T-helper 2 cell treated with Interferon-gamma antibody and Interleukin-4, amounts not matched to agents 100 ng/mL and 5 ng/mL, for 36 hours (primary cell): ENCODE measurements around the gene RXRB. TPM values are rescaled to one million over a fixed set of nuclear protein-coding genes. Genes with fewer than 3 reads are reported as not detected.

Source experiments
- intact Hi-C: fragments of 100-400 bp; cut with micrococcal nuclease; formaldehyde crosslinking; loops from one replicate; pipeline ENCODE4 v1.15.1; 2023
- total RNA-seq: library from RNA; stranded (reverse); gene quantifications from 2 replicates; pipeline ENCODE4 v1.2.3, GENCODE V29; 2022

RXRB gene
- total RNA-seq, 1 donor from 2014 or later = 41.9 TPM

- intact Hi-C loops = no loop called here
Observed at GRCh38 chr6:33177552-33178446, 22.7 kb downstream of the RXRB start.

DNA sequence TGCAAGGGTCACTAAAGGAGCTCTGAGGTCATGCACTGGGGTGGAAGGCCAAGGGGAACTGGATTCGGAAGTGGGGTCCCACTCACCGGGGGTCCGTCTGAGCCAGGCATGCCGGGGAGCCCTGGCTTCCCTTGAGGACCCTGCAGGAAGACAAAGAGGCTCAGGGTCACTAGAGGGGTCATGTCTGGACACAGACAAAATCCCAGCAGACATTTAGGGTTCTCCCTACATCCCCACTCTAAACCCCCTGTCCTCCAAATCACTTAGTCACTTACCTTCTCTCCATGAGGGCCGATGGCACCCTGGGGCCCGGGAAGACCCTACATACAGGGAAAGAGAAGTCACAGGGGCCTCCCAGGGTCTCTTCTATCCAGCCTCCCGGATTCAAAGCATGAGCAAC is 23.6 kb downstream of the RXRB start:
- intact Hi-C loops = no loop called here

DNA sequence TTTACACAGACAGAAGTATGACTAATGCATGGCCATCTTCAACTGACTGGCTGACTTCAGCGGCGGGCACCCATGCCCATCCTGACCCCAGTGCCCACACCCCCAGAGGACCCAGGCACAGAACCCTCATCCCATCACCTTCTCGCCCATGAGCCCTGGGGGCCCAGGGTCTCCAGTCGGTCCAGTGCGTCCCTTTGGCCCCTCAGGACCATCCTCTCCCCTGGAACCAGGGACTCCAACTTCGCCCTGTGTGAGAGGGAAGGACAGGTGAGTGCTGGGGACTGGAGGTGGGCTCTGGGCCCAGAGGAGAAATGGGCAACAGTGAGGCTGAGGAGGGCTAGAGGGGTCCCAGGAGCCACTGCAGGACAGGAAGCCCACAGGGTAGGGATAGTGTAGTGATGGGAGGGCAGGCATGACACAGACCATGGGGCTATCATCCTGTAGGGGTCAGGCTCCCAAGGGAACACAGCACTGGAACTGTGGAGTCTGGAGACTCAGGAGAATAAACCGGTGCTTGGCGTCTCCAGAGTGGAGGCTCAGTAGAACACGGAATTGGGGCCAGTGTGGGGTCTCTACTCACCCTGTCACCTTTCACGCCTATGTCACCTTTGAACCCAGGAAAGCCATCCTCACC is 24.9 kb downstream of the RXRB start:
- intact Hi-C loops = no loop called here

DNA sequence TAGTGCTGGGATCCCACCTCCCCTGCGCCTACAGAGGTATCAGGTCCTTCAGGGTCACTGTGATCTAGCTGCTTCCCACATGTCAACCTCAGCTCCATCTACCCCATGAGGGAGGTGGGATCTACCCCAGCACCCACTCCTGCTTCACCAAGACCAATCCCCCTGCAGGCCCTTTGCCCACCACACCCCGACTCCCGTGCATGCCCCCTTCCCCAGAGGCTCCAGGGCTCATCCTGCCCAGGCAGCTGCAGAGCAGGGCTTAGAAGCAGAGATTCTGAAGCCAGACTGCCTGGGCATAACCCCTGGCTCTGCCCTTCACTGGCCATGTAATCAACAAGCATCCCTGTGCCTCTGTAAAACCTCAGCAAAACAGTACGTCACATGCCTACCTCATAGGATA is 25.7 kb downstream of the RXRB start:
- intact Hi-C loops = no loop called here

GRCh38 chr6:33173535-33174180 is 26.8 kb downstream of the RXRB start:
- intact Hi-C loops = no loop called here

GRCh38 chr6:33172688-33173534 is 27.6 kb downstream of the RXRB start:
- intact Hi-C loops = no loop called here

DNA sequence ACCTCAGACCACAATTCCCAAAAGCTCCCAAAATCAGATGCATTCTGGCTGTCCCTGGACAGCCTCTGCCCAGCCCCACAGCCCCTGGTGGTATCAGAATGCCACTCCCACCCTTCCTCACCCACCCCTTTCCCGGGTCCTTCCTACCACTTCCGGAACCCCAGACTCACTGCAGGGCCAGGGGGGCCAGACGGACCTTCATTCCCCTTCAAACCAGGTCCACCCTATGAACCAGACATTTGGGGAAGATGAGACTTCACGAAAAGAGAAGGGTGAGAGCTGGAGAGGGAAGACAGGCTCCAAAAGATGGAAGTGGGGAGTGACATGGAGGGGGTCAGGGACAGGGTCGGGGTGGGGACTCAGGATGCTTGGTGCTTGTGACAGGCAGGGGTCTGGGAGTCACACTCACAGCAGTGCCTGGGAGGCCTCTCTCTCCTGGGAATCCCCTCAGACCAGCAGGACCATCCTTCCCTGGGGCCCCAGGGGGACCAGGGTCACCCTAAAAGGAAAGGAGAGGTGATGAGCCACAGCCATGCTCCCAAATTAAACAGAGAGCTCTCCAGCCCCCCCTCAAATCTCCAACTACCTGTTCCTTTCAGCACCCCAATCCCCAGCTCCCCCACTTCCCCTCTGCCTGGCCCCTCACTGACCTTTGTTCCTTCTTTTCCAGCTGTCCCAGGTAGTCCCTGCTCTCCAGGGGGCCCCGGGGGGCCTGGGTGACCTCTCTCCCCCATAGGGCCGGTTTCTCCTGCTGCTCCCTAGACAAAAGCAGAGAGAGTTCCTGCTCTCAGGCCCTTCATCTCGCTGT is 28.4 kb downstream of the RXRB start:
- intact Hi-C loops = no loop called here

DNA sequence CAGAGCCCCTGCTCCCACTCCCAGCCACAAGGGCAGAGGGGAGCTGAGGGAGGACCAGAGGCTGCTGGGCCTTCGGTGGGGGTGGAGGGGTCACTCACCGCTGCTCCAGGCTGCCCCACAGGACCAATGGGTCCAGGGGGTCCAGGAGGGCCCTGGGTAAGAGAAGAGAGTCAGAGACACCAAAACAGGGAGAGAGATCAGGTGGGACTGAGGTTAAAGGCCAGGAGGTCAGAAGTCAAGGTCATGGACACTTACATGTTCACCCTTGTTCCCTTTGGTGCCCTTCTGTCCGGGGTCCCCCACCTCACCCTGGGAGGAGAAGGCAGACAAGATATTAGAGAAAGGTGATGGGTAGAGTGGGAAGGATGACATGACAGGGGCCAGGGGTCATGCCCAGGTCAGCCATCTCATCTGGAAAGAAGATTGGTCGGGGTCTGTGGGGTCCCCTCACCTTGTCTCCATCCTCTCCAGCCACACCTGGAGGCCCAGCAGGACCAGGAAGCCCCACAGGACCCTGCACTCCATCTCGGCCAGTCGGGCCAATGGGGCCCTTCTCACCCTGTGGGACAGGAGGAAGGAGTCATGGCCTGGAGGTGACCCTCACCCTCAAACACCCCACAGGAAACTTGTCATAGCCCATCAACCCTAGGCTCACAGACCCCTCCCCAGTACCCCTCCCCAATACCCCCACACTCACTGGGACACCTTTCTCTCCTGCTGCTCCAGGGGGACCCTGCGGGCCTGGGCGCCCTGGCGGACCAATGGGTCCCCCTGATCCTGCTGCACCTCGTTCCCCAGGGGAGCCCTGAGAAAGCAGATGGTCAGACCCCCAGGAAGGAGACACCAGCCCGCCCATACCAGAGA is 29.2 kb downstream of the RXRB start:
- intact Hi-C loops = no loop called here

DNA sequence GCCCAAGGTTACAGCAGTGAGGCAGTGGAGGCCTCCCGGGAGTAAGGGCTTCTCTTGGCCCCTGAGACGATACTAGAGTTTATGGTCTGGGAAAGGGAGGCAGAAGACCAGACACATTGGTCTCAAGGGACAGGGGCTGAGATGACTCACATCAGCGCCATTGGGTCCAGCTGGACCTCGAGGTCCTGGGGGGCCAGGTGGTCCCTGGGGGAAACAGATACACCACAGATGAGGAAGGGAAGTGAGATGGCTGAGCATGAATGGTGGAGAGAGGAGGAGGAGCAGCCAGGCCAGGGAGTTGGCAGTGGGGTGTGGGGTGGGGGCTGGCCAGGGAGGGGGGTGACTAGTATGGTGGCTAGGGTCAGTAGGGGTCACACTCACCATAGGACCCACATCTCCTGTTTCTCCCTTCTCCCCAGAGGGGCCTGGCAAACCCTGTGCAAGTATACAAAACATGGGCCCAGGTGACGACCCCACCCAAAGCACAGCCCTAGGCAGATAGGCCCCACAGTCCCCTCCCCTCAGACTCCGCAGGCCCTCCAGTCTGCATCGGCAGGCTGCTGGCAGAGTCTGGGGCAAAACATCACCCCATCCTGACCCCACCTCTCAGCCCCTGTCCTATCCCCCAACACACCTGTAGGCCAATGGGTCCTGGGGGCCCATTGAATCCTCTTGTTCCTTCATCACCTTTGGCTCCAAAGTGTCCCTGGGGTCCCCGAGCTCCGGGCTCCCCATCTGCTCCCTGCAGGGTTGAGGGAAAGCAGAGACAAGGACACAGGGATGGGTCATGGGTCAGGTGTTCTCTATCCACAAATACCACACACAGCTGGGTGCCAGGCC is 30.1 kb downstream of the RXRB start:
- intact Hi-C loops = no loop called here

- intact Hi-C loops = no loop called here
Observed at GRCh38 chr6:33169291-33170175, 30.9 kb downstream of the RXRB start.

- intact Hi-C loops = no loop called here
Observed at GRCh38 chr6:33168639-33169038, 31.8 kb downstream of the RXRB start.

- intact Hi-C loops = no loop called here
Observed at GRCh38 chr6:33168284-33168601, 32.2 kb downstream of the RXRB start.

DNA sequence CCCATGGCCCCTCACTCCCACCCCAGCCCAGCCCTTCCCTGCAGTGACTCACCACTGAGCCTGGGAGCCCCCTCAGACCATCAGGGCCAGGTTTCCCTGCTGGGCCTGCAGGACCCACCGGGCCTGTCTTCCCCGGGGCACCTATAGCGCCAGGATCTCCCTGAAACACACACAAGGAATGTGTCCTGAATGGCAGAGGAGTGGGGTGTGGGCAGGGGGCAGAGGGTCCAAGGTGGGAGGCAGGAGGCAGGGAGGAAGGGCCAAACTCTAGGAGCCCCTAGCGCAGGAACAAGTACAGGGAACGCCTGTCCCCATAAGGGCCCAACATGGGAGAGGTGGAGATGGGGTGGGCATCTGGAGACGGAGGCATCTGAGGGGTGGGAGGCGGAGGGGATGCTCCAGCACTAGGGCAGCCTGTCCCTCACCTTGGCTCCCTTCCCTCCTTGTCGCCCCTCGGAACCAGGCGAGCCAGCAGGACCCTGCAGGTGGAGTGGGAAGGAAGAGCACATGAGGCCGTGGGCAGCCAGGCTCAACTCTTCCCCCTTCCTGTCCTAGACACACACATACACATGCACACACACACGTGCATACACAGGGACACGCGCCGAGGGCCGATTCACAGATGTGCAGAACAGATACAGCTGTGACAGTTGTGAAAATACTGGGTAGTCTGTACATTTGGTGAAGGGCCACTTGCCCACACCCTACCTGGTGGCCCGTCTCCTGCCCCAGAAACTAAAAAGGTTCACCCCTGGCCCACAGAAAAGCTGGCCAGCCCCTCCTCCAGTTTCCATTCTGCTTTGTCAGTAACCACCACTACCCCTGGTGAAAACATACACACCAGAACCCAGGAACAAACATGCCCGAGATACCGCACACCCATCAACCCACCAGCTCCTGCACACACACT is 32.8 kb downstream of the RXRB start:
- intact Hi-C loops = no loop called here

DNA sequence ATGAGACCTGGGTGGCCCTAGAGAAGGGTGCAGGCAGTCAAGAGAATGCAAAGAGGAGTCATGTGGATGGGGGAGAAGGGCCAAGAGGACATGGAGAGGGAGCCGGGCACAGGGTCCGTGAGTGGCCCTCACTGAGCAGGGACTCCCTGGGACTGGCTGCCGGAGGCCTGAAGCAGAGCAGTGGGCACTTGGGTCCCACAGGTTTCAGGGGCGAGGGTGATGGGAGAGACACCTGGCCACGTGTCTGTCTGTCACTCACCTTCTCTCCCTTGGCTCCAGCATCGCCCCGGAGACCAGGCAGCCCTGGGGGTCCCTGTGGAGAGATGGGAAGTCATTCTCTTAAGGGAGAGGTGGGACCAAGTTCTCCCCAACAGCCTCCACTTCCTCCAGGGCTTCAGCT is 33.7 kb downstream of the RXRB start:
- intact Hi-C loops = no loop called here

GRCh38 chr6:33166363-33166762 is 34.1 kb downstream of the RXRB start:
- intact Hi-C loops = no loop called here

GRCh38 chr6:33165581-33166258 is 34.7 kb downstream of the RXRB start:
- intact Hi-C loops = no loop called here
